Measurements from ENCODE around the gene SEPHS2.

SEPHS2 gene

GRCh38 chr16:30430428-30430970, 15.2 kb downstream of the SEPHS2 start:
- in situ Hi-C loops (cut with MboI; ENCODE audit: low sequenced_read_pairs): loop anchor here (25.0 kb wide), 1 partner anchor 207 kb away; no protein-coding TSS in a partner anchor

GRCh38 chr16:30429678-30430427, 15.8 kb downstream of the SEPHS2 start, which contains the start of gene DCTPP1:
DCTPP1 (minus strand) TSS chr16:30430030; CDS start chr16:30429980, 50 bp downstream.
- in situ Hi-C loops (cut with MboI; ENCODE audit: low sequenced_read_pairs): loop anchor here (25.0 kb wide), 1 partner anchor 207 kb away; no protein-coding TSS in a partner anchor

- in situ Hi-C loops (cut with MboI; ENCODE audit: low sequenced_read_pairs): loop anchor here (25.0 kb wide), 1 partner anchor 208 kb away; no protein-coding TSS in a partner anchor
Observed at GRCh38 chr16:30429418-30429677, 16.3 kb downstream of the SEPHS2 start.

- in situ Hi-C loops (cut with MboI; ENCODE audit: low sequenced_read_pairs): loop anchor here (25.0 kb wide), 1 partner anchor 209 kb away; no protein-coding TSS in a partner anchor
Observed at GRCh38 chr16:30428055-30428454, 17.6 kb downstream of the SEPHS2 start.

GRCh38 chr16:30421010-30421409, 24.7 kb downstream of the SEPHS2 start:
- in situ Hi-C loops (cut with MboI; ENCODE audit: low sequenced_read_pairs): no loop called here

- in situ Hi-C loops (cut with MboI; ENCODE audit: low sequenced_read_pairs): no loop called here
Observed at GRCh38 chr16:30418350-30419181, 27.1 kb downstream of the SEPHS2 start.

GRCh38 chr16:30417529-30418349, 27.9 kb downstream of the SEPHS2 start:
- in situ Hi-C loops (cut with MboI; ENCODE audit: low sequenced_read_pairs): no loop called here

GRCh38 chr16:30416624-30417528, 28.8 kb downstream of the SEPHS2 start:
- in situ Hi-C loops (cut with MboI; ENCODE audit: low sequenced_read_pairs): no loop called here

GRCh38 chr16:30416047-30416603, 29.5 kb downstream of the SEPHS2 start:
- in situ Hi-C loops (cut with MboI; ENCODE audit: low sequenced_read_pairs): no loop called here

GRCh38 chr16:30414159-30414558, 31.5 kb downstream of the SEPHS2 start:
- in situ Hi-C loops (cut with MboI; ENCODE audit: low sequenced_read_pairs): no loop called here

- in situ Hi-C loops (cut with MboI; ENCODE audit: low sequenced_read_pairs): no loop called here
Observed at GRCh38 chr16:30413112-30413806, 32.4 kb downstream of the SEPHS2 start.

GRCh38 chr16:30409125-30410060, 36.3 kb downstream of the SEPHS2 start:
- in situ Hi-C loops (cut with MboI; ENCODE audit: low sequenced_read_pairs): no loop called here

GRCh38 chr16:30407804-30408534, 37.7 kb downstream of the SEPHS2 start:
- in situ Hi-C loops (cut with MboI; ENCODE audit: low sequenced_read_pairs): no loop called here

- in situ Hi-C loops (cut with MboI; ENCODE audit: low sequenced_read_pairs): no loop called here
Observed at GRCh38 chr16:30407102-30407803, 38.4 kb downstream of the SEPHS2 start, which contains the start of gene ZNF771. ZNF771 (plus strand) TSS chr16:30407606; CDS start chr16:30408054, 448 bp downstream.

- in situ Hi-C loops (cut with MboI; ENCODE audit: low sequenced_read_pairs): no loop called here
Observed at GRCh38 chr16:30406795-30407101, 38.9 kb downstream of the SEPHS2 start.

- in situ Hi-C loops (cut with MboI; ENCODE audit: low sequenced_read_pairs): no loop called here
Observed at GRCh38 chr16:30401768-30402425, 43.8 kb downstream of the SEPHS2 start.
